ENCODE results near the gene YIPF2.
"Not testable (repeated sequence)": the region's sequence is repeated elsewhere in the genome, so short reads cannot be mapped to it uniquely, and the experiment has no call there.

YIPF2 gene

DNA sequence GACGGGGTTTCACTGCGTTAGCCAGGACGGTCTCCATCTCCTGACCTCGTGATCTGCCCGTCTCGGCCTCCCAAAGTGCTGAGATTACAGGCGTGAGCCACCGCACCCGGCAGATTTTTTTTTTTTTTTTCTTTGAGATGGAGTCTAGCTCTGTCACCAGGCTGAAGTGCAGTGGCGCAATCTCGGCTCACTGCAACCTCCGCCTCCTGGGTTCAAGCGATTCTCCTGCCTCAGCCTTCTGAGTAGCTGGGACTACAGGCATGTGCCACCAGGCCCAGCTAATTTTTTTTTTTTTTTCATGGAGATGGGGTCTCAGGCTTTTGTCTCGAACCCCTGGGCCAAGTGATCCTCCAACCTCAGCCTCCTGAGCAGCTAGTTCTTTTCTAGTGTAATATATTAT lies 13.2 kb upstream of the YIPF2 start:
- not testable (repeated sequence) for DNase-seq (ENCODE audit: low spot score)

DNA sequence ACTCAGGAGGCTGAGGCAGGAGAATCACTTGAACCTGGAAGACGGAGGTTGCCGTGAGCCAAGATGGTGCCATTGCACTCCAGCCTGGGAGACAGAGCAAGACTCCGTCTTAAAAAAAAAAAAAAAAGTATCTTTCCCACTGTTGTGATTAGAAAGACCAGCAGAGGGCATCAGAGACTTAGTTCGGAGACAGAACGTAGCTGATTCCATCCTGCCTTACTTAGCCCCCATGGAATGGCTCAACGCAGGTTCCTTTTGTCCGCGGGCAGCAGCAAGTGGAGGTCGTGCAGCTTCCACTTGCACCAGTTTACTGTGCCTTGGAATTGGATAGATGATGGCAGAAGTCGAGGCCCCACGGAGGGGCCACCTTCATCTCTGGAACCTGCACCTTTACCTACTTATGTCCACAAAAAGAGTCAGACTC lies 8.2 kb upstream of the YIPF2 start:
- DNase-seq (ENCODE audit: low spot score), result peak; percentile 85

DNA sequence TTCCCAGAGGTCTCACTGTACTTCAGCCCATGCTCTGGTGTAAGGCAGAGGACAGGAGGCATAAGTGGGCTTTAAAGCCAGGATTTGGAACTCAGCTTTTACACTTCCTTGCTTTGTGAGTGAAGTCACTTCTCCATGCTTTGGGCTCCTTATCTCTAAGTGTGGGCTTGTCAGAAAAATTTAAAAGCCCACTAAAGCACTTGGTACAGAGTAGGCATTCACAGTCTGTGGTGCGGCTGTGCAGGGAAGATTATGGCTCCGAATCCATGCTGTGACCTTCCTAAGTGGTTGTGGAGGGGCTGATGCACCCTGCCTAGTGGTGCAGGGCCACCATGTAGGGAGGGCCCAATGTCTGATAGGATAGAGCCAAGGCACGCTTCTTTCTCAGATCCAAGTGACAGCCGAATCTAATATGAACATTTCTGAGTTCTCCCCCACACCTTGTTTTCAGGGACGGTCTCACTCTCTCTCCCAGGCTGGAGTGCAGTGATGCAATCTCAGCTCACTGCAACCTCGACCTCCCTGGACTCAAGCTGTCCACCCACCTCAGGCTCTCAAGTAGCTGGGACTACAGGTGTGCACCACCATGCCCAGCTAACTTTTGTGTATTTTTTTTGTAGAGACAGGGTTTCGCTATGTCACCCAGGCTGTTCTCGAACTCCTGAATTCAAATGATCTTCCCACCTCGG lies 7.1 kb upstream of the YIPF2 start:
- DNase-seq (ENCODE audit: low spot score), result peak; percentile 27

DNA sequence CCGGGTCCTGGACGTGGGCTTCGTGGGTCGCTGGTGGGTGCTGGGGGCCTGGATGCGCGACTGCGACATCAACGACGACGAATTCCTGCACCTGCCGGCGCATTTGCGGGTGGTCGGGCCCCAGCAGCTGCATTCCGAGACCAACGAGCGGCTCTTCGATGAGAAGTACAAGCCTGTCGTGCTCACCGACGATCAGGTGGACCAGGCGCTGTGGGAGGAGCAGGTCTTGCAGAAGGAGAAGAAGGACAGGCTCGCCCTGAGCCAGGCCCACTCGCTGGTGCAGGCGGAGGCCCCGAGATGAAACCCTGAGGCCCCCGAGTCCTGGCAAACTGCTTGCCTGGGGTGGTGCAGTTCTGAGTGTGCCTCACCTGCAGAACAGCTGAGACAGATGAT lies 959 bp upstream of the YIPF2 start:
- peak; percentile 12 for DNase-seq (ENCODE audit: low spot score)

DNA sequence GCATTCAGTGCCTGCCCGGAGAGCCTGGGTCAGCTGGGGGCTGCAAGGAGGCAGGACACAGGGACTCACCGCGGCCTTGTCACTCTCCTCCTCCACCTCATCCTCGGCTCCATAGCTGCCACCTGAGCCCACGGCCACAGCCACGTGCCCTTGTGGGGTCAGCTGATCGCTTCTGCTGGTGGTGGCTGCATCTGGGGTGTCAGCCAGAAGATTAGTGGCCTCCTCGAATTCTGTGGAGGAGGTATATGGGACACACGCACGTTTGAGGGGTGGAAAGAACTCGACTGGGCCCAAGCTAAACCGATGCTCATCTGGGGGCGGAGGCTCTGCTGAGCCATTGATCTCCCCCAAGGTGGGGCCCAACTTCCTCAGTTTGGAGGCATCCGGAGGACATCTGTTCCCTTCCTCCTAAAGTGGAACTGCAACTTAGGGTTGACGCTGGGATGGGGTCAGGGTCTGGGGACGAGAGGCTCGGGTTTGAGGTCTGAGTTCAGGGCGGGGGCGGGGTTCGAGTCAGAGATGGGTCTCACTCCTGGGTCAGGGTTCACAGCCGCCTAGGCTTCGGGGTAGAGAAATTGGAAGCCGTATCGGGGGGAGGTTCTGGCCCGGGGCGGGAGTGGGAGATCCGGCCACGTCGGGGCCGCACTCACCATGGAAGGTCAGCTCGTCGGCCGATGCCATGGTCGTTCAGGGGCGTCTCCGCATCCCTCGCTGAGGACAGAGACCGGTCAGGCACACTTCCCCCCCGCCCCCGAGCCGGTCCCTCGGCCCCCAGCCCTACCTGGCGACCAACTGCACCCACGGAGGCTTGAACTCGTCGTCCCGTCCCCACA lies 493 bp downstream of the YIPF2 start:
- DNase-seq (ENCODE audit: low spot score), result peak; percentile 23

DNA sequence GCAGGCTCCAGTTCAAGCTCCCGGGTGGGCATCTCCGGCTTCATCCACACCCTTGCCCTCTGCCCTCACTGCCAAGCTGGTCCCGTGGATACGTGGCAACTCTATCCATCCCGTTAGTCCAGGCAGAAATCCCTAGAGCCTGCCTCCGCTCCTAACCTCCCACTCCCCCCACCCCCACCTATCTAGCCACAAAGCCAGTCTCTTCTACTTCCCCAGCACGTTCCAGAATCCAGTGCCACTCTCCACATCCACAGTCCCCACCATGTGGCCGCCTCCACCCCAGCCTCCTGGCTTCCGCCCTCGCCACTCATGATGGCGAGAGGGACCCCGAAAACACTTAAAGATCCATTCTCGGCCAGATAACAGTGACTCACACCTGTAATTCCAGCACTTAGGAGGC lies 3.8 kb downstream of the YIPF2 start:
- DNase-seq (ENCODE audit: low spot score), result no peak

DNA sequence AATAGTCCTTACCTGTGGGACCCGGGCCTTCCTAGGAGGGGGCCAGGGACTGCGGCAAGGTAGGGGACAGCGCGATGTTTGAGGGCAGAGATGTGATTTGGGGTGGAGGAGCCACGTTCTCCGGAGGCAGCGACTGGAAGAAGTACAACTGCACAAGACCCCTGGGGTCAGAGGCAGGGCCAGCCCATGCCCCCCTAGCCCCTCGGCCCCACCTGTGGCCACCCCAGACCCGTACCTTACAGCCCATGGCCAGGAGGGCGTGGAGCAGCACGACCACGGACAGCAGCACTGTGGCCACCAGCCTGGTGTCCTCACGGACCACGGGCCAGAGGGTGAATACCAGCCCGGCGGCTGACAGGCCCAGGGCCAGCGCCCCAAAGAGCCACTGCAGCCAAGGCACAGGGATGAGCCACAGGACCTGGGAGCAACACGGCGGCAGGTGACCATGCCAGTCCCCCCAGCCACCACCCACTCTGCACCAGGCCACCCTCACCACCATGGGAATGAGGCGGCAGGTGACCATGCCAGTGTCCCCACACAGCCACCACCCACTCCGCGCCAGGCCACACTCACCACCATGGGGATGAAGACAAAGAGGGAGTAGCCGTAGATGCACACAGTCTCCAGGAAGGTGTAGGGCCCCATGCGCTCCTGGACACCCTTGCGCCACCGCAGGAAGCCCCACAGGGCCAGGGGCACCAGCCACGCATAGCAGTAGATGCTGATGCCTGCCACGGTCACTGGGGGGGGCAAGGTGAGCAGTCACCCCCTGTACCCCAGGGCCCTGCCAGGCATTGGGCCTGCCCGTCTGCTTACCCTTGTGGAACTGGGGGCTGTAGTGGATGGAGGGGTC lies 5.0 kb downstream of the YIPF2 start:
- no peak for DNase-seq (ENCODE audit: low spot score)

DNA sequence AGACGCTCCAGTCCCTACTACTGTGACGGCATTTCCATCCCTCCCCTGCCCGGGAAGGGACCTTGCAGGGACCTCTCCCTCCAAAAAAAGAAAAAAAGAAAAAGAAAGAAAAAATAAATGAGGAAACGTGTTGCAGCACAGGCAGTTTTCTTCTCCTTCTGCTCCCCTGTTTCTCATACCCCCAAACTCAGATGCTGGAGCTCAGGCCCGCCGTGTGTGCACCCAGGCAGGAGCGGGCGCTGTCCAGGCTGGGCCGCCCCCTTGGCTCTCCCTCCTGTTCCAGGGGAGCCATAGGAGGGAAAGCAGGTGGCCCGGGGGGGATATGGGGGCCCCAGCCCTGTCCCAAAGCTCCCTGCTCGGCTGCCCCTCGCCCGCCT lies 5.8 kb downstream of the YIPF2 start:
- DNase-seq (ENCODE audit: low spot score), result no peak

DNA sequence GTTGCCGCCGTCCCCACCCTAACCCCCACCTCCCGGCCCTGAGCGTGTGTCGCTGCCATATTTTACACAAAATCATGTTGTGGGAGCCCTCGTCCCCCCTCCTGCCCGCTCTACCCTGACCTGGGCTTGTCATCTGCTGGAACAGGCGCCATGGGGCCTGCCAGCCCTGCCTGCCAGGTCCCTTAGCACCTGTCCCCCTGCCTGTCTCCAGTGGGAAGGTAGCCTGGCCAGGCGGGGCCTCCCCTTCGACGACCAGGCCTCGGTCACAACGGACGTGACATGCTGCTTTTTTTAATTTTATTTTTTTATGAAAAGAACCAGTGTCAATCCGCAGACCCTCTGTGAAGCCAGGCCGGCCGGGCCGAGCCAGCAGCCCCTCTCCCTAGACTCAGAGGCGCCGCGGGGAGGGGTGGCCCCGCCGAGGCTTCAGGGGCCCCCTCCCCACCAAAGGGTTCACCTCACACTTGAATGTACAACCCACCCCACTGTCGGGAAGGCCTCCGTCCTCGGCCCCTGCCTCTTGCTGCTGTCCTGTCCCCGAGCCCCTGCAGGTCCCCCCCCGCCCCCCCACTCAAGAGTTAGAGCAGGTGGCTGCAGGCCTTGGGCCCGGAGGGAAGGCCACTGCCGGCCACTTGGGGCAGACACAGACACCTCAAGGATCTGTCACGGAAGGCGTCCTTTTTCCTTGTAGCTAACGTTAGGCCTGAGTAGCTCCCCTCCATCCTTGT lies 6.4 kb downstream of the YIPF2 start:
- no peak for DNase-seq (ENCODE audit: low spot score)

DNA sequence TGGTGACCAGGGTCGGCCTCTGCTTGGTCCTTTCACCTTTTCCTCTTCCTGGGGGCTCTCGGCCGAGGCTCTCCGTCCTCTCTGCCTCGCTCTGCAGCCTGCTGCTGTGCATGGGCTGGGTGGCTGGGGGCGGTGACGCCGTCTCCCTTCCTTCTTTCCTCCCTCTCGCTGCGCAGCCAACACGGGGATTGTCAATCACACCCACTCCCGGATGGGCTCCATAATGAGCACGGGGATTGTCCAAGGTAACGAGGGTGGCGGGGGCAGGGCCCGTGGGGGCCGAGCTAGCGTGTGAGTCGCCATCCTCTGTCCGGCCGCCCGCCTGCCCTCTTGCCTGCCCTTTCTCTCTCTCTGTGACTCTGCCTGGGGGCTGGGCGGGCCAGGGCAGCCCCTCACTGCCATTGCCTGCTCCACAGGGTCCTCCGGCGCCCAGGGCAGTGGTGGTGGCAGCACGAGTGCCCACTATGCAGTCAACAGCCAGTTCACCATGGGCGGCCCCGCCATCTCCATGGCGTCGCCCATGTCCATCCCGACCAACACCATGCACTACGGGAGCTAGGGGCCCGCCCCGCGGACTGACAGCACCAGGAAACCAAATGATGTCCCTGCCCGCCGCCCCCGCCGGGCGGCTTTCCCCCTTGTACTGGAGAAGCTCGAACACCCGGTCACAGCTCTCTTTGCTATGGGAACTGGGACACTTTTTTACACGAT lies 7.1 kb downstream of the YIPF2 start:
- DNase-seq (ENCODE audit: low spot score), result no peak

DNA sequence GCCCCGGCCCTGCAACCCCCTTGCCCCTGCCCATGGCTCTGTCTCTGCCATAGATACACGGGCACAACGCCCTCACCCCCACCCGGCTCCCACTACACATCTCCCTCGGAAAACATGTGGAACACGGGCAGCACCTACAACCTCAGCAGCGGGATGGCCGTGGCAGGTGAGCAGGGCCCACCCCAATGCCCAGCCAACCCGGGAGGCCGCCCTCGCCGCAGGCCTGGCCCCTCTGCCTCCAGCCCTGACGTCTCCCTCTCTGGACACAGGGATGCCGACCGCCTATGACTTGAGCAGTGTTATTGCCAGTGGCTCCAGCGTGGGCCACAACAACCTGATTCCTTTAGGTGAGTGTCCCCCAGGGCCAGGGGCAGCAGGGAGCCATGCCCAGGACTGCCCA lies 7.7 kb downstream of the YIPF2 start:
- DNase-seq (ENCODE audit: low spot score), result no peak

DNA sequence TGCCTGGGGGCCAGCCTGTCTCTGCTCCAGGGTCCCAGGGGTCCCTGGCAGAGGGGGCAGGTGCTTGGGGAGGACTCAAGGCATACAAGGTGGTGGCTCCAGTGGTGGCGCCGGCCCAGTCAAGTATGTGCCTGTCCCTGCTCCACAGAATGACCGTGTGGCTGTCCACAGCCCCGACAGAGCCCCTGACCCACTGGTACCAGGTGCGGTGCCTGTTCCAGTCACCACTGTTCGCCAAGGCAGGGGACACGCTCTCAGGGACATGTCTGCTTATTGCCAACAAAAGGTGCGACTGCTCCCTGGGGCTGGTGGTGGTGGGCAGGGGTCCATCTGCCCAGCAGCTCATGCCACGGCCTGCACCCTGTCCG lies 8.2 kb downstream of the YIPF2 start:
- DNase-seq (ENCODE audit: low spot score), result no peak

DNA sequence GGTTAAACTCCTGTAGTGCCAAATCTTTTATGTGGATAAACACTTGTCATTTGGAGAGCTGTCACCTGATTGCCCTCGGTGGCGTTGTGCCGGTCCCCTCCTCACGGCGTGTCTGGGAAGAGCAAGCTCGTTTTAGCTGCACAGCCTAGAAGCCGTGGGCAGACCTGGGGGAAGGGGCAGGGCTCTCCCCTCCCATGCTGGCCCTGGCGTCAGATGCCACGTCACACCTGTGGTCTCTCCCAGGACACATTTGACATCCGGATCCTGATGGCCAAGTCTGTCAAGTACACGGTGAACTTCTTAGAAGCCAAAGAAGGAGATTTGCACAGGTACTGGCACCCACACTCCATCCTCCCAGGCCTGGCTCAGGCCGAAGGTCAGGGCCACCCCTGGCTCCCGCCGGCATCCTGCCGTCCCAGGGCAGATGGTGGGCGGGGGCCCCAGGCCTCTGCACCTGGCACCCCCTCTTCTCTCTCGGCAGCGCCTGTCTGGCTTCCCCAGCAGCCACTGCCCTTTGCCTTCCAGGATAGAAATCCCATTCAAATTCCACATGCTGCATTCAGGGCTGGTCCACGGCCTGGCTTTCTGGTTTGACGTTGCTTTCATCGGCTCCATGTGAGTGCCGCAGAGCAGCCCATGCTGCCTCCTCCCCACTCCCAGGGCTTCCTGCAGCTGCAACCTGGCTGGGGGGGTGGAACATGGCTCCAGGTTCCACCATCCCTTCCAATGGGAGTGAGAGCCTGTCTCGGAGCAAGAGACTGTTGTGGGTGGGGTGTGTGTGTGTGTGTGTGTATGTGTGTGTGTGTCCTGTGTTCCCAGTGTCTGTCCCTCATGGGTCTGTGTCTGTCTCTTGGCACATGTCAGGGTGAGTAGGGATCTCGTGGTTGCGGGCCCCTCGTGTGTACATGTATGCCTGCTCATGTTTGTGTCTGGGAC lies 8.8 kb downstream of the YIPF2 start:
- DNase-seq (ENCODE audit: low spot score), result no peak

DNA sequence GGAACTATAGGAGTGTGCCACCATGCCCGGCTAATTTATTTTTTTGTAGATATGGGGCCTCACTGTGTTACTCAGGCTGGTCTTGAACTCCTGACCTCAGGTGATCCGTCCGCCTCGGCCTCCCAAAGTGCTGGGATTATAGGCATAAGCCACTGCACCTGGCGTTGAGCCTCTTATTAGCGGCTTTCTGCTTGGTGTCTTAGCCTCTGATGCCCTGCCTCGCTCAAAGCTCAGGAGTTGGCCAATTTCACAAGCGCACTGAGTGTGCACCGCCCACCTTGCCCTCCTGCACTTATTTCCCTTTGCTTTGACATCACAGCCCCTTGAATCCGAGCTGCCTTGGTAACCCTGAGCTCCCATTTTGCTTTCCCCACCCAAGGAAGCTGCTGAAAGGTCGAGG lies 10.1 kb downstream of the YIPF2 start:
- DNase-seq (ENCODE audit: low spot score), result no peak

DNA sequence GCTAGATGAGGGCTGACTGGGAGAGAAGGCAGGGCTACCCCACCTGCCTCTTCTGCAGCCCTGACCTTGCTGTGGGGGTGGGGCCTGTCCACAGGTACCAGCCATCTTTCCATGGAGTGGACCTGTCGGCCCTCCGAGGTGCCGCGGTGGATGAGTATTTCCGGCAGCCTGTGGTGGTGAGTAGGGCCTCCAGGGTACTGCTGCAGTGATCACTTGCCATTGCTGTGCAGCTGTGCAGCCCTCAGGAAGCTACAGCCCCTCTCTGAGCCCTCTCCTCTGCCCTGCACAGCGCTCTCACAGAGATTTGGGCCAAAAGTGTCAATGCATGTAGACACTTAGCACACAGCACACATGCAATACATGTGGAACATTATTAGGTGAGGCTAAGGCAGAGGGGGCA lies 11.8 kb downstream of the YIPF2 start:
- DNase-seq (ENCODE audit: low spot score), result no peak

DNA sequence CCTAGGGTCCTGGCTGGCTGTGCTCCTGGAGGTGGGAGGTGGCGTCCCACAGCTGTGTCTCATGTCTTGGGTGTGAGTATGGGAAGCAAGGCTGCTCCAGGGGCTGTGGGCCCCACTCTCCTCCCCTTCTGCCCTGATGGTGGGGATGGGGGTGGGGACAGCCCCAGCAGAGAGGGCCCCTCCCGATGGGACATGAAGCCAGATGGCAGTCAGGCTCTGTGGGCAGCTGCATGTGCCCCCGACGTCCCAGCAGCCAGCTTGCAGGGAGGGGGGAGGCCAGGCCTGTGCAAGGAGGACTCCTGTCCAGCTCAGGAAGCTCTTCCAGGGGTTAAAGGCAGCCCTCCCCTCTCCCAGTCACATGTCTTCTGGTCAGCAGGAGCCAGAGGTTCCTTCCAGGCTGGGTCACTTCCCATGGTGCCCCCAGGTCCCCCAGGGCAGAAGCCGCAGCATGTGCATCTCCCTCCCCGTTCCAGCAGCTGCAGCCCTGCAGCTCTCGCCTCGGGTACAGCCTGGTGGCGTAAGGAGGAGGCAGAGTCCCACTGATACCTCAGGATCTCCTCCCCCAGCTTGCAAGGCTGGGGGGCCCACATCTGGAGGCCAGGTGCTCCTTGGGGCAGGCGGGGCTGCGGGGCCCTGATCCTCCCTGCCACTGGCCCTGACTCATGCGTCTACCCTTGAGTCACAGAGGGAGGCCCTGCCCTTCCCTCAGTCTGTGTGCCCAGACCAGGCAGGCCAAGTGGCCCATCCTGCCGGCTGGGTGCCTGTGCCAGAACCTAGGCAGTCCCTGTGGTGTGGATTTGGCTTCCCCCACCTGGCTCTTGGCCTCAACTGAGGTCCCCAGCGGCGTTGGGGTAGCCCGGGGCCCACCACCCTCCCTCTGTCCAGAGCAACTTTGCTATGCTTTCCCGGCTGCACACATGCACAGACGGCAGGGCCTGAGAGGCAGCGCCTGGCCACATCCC lies 13.0 kb downstream of the YIPF2 start:
- peak; percentile 46 for DNase-seq (ENCODE audit: low spot score)

DNA sequence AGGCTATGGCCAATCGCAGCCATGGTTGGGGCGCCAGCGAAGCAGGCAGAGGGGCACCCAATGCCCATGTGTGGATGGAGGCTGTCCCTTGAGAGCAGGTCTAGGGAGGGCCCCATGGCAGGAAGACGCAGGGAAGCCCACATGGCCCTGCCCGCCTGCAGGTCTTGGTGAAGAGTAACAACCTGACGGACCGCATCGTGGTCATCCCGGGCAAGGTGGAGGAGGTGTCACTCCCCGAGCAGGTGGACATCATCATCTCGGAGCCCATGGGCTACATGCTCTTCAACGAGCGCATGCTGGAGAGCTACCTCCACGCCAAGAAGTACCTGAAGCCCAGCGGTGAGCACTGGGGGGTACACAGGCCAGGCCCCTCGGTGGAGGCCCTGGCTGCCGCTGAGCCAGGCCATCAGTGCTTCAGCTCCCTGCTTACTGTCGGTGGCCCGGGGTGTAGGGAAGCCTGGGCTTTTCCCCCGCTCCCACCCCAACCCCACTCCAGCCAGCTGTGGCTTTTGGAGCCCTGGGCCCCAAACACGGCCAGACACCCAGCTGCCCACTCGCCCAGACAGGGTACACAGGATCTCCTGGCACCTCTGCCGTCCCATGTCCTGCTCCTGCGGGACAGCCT lies 14.6 kb downstream of the YIPF2 start:
- DNase-seq (ENCODE audit: low spot score), result no peak

DNA sequence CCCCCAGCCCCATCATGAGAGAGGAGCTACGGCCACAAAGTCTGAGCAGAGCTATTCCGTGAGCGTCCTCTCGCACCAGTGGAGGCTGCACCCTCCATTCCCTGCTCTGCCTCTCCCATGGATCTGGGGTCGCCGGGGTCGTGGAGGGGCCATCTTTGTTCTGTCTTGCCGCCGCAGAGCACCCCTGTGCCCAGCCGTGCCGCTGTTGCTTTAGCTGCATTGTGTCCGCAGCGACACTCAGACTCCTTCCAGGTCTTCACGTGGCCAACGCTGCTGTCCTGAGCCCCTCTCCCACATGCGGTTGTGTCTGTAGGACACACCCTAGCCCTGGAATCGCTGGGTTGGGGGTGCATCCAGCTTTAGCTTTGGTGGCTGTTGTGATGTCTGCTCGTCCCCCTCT lies 15.8 kb downstream of the YIPF2 start:
- no peak for DNase-seq (ENCODE audit: low spot score)

Measured in hematopoietic multipotent progenitor cell treated with erythropoietin and hydrocortisone succinate and interleukin-3 and kit ligand, for 15 days (in vitro differentiated cells).